ENCODE data around the gene TGFBR3.

DNA sequence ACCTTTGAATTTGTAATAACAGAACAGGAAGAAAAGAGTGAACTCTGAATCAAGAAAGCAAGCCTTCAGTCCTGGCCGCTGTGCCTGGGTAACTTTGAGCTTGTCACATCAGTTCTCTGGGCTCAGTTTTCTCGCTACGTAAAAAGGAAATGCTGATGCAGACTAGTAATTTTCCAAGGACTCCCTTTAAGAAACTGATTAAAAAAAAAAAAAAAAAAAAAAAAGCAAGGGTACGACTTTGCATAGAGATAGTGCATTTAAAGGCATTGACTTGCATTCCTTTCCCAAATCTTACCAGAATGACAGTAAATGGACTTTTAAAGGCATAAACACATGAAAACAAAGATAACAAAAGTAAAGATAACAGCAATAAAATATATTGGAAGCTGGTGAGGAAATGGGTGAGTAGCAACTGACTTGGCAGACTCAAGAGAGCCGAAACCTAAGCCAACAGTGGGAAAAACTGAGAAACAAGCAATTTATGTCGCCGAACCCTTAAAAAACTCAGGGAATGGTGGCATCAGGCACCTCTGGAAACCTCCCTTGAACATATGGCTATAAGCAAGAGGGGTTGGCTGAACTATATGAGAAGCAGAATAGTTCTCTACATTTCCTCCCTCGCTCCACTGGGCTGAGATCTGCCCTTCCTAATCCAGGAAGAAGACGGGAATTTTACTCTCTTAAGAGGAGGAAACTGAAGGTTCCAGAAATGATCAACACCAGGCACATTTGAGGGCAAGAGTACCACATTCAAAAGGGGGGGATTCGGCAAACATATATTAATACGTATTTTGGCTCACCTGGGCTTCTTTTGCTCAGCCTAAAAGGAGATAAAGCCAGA, 196.1 kb downstream of the TGFBR3 start:
- TF ChIP-seq, protein P1, sequence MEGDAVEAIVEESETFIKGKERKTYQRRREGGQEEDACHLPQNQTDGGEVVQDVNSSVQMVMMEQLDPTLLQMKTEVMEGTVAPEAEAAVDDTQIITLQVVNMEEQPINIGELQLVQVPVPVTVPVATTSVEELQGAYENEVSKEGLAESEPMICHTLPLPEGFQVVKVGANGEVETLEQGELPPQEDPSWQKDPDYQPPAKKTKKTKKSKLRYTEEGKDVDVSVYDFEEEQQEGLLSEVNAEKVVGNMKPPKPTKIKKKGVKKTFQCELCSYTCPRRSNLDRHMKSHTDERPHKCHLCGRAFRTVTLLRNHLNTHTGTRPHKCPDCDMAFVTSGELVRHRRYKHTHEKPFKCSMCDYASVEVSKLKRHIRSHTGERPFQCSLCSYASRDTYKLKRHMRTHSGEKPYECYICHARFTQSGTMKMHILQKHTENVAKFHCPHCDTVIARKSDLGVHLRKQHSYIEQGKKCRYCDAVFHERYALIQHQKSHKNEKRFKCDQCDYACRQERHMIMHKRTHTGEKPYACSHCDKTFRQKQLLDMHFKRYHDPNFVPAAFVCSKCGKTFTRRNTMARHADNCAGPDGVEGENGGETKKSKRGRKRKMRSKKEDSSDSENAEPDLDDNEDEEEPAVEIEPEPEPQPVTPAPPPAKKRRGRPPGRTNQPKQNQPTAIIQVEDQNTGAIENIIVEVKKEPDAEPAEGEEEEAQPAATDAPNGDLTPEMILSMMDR (IDR thresholded peaks at IDR 0.05) = no peak
- no peak for TF ChIP-seq POLR2AphosphoS5 (IDR thresholded peaks at IDR 0.05; ENCODE audit: low read depth, low read length)
- TF ChIP-seq, protein P2, sequence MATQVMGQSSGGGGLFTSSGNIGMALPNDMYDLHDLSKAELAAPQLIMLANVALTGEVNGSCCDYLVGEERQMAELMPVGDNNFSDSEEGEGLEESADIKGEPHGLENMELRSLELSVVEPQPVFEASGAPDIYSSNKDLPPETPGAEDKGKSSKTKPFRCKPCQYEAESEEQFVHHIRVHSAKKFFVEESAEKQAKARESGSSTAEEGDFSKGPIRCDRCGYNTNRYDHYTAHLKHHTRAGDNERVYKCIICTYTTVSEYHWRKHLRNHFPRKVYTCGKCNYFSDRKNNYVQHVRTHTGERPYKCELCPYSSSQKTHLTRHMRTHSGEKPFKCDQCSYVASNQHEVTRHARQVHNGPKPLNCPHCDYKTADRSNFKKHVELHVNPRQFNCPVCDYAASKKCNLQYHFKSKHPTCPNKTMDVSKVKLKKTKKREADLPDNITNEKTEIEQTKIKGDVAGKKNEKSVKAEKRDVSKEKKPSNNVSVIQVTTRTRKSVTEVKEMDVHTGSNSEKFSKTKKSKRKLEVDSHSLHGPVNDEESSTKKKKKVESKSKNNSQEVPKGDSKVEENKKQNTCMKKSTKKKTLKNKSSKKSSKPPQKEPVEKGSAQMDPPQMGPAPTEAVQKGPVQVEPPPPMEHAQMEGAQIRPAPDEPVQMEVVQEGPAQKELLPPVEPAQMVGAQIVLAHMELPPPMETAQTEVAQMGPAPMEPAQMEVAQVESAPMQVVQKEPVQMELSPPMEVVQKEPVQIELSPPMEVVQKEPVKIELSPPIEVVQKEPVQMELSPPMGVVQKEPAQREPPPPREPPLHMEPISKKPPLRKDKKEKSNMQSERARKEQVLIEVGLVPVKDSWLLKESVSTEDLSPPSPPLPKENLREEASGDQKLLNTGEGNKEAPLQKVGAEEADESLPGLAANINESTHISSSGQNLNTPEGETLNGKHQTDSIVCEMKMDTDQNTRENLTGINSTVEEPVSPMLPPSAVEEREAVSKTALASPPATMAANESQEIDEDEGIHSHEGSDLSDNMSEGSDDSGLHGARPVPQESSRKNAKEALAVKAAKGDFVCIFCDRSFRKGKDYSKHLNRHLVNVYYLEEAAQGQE (IDR thresholded peaks at IDR 0.05; ENCODE audit: insufficient read depth in 1 of 2, low read depth in 2 of 2, low read length in 1 of 2) = no peak

Measured in Panc1 (cell line).